ENCODE results near the gene PLA2G4B. TPM values are rescaled to one million over a fixed set of nuclear protein-coding genes. Genes with fewer than 3 reads are reported as not detected.

Gene PLA2G4B
- total RNA-seq, 4 donors from 2014 or later: 1.1 to 5.3 (median 2.0) TPM; not detected in 1

DNA sequence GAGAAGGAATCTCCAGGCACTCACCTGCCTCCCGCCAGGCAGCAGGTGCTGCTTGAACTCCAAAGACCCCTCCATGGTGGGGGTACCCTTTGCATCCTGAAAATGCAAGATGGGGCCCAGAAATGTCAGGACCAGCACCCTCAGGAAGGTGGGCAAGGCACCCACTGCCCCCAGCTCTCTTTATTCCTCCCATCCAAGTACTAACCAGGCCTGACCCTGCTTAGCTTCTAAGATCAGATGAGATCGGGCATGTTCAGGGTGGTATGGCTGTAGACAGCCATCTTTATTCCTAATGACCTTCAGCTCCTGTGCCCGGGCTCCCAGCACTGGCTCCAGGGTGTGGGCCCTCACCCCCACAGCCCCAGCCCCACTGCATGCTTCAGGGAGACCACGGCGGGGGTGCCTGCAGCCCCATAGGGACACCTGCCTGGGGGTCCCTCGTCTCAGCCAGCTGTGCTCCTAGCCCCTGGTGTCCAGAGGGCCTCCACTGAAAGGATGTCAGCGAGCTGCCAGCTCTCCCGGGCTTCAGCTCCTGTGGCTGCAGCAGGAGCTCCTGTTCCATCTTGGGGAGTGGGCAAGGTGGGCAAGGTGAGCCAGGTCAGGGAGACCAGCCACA lies 13.2 kb downstream of the PLA2G4B start:
- TF ChIP-seq, protein P1, sequence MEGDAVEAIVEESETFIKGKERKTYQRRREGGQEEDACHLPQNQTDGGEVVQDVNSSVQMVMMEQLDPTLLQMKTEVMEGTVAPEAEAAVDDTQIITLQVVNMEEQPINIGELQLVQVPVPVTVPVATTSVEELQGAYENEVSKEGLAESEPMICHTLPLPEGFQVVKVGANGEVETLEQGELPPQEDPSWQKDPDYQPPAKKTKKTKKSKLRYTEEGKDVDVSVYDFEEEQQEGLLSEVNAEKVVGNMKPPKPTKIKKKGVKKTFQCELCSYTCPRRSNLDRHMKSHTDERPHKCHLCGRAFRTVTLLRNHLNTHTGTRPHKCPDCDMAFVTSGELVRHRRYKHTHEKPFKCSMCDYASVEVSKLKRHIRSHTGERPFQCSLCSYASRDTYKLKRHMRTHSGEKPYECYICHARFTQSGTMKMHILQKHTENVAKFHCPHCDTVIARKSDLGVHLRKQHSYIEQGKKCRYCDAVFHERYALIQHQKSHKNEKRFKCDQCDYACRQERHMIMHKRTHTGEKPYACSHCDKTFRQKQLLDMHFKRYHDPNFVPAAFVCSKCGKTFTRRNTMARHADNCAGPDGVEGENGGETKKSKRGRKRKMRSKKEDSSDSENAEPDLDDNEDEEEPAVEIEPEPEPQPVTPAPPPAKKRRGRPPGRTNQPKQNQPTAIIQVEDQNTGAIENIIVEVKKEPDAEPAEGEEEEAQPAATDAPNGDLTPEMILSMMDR (IDR thresholded peaks at IDR 0.05; ENCODE audit: low read depth): no peak

DNA sequence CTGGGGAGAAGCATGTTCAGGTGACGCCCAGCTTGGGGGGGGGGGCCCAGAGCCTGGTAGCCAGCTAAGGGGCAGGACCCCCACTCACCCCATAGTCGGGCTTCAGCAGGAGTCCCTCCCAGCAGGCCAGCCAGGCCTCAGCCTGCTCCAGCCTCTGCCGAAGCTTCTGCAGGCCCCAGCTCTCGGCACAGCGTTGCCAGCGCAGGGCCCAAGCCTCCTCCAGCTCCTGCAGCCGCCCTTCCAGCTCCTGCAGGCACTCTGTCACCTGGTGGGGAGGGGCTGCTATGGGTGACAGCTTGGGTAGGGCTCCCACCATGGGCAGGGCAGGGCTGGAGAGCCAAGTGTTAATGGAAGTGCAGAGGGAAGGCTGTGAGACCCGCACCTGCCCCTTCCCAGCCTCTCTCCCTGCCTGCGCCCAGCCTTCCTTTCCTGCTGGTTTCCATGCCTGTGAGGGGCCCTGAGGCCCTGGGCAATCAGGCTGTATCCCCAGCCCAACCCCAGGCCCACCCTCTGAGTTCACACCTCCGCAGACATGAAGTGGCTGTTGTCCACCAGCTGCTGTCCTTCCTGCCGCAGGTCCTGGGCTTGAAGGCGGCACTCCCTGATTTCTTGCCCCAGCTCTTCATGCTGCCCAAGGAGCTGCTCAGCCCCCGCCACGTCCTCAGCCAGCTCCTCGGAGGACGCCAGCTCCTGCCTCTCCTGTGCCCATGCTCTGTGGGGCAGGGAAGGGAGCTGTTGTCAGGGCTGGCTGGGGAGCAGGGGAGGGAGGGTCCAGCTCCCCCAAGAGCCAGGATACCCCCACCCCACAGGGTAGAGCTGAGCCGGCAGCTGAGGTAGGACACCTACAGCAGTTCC lies 14.3 kb downstream of the PLA2G4B start:
- TF ChIP-seq, protein P1 (IDR thresholded peaks at IDR 0.05; ENCODE audit: low read depth): no peak

DNA sequence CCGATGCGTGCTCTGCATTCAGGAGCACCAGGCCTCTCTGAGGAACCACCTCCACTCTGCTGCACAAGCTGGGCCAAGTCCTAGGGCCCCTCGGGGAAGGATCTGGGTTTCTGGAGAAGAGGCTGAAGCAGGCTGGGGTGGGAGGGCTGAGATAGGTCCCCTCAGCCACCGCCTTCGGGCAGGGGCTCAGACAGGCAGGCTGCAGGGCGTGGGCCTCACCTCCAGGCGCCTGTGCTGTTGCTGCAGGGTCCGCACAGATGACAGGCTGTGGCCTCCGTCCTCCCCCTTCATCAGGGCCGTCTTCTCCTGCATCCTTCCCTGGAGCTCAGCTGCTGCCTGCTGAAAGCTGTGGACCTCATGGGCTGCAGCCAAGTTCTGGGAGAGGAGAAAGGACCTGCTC lies 15.2 kb downstream of the PLA2G4B start:
- TF ChIP-seq, protein P1 (IDR thresholded peaks at IDR 0.05; ENCODE audit: low read depth): no peak

DNA sequence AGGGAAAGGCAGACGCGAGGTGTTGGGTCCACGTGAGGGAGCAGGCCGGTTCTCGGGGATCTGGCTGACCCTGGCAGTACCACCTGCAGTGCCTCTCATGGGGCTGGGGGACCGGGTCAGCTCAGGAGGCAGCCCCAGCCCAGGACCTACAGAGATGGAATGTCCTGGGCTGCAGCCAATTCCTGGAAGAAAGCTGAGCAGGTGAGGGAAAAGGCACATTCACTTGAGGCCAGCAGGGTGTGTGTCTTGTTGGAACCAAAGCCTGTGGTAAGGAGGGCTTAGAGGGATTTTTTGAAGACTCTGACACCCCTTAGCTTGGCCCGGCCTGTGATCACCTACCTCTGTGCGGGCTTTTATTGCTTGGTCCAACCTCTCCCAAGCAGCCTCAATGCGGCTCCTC lies 15.8 kb downstream of the PLA2G4B start:
- TF ChIP-seq, protein P1 (IDR thresholded peaks at IDR 0.05; ENCODE audit: low read depth): no peak

DNA sequence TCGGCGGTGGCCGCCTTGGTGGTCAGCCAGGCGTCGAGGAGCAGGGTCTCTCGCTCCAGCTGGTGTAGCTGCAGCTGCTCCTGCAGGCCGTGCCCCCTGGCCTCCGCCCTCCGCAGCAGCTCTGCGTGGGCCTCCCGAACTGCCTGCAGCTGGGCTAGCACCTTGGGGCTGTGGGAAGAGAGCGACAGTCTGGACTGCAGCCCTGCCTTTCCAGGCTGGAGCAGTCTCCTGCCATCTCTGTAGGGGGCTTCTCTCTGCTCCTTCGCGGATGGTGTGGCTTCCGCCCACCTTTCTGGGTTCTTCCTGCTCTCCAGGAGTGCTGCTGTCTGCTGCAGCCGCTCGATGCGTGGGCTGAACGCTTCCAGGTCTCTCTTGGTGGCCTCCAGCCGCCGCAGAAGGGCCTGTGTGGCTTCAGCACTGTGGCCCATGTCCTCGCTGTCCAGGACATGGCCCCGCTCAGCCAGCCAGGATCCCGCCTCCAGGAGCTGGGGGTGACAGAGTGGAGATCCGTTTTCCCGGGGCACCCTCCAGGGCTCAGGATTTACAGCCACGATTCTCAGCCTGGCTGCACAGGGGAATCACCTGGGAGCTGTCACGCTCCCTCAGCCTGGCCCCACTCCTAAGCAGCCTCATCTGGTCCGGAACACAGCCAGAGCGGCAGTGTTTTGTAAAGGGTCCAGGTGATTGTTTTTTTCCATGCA lies 16.8 kb downstream of the PLA2G4B start:
- TF ChIP-seq, protein P1 (IDR thresholded peaks at IDR 0.05; ENCODE audit: low read depth): no peak

DNA sequence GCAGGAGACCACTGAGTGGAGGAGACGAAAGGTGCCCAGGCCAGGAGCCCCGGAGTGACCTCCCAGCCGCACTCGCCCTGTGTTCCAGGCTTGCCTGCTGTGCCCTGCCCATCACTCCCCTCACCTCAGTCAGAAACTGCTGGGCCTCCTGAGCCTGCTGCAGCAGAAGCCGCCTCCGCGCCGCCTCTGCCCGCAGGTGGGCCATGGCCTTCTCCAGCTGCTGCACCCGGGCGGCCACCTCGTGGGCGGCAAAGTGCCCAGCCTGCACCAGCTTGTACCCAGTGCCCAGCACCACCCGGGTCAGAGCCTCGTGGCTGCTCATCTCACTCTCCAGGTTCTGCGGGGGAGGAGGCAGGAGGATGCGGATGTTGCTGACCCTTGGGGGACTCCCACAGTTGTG lies 17.6 kb downstream of the PLA2G4B start:
- TF ChIP-seq, protein P1 (IDR thresholded peaks at IDR 0.05; ENCODE audit: low read depth): no peak

DNA sequence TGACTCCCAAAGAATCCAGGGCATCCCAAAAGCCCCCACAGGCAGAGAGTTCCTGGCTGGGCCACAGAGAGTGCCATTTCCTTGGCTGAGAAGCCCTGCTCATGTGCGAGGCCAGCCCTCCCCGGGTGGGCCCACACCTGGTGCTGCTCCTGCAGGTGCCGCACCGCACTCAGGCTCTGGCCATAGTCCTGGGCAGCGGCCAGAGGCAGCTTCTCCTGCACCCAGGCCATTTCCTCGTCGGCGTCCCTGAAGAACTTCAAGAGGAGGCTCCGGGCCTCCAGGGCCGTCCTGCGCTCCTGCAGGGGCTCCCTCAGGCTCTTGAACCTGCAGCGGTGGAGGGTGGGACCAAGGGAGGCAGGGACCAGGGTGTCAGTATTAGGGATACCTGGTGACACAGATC lies 18.1 kb downstream of the PLA2G4B start:
- TF ChIP-seq, protein P1 (IDR thresholded peaks at IDR 0.05; ENCODE audit: low read depth): no peak

All from subcutaneous adipose tissue (tissue), 4 donors.